Activated T-helper 17 cell treated with anti-CD3 and anti-CD28 coated beads, Interleukin-2, amount 50 U/mL, for 72 hours (primary cell): ENCODE data around the gene FXR2. TPM values are rescaled to one million over a fixed set of nuclear protein-coding genes. Genes with fewer than 3 reads are reported as not detected.

Source experiments
- ATAC-seq: fragments of 150-1000 bp; cut with Tn5 transposase; replicated peaks from 2 replicates; pipeline ENCODE4 v1.10.0; 2021; ENCODE audit warnings: mild to moderate bottlenecking, moderate library complexity
- H3K27ac Mint-ChIP-seq: one replicate; pipeline ENCODE4 v1.8.0; 2022; ENCODE audit warnings: mixed read lengths
- H3K27me3 Mint-ChIP-seq: one replicate; pipeline ENCODE4 v1.8.0; 2022; ENCODE audit warnings: mixed read lengths
- H3K36me3 Mint-ChIP-seq: one replicate; pipeline ENCODE4 v1.8.0; 2022; ENCODE audit warnings: low read depth, mild to moderate bottlenecking, mixed read lengths
- H3K4me1 Mint-ChIP-seq: one replicate; pipeline ENCODE4 v1.8.0; 2022; ENCODE audit warnings: mixed read lengths
- H3K4me3 Mint-ChIP-seq: one replicate; pipeline ENCODE4 v1.8.0; 2022; ENCODE audit warnings: mild to moderate bottlenecking, mixed read lengths
- H3K9me3 Mint-ChIP-seq: one replicate; pipeline ENCODE4 v1.8.0; 2022; ENCODE audit warnings: mixed read lengths
- total RNA-seq, 2 donors: library from RNA; stranded (reverse); gene quantifications; one replicate each; pipeline ENCODE4 v1.2.3, GENCODE V29; 2022

Gene FXR2
- total RNA-seq, 2 donors from 2014 or later = 34.4 to 37.0 TPM

DNA sequence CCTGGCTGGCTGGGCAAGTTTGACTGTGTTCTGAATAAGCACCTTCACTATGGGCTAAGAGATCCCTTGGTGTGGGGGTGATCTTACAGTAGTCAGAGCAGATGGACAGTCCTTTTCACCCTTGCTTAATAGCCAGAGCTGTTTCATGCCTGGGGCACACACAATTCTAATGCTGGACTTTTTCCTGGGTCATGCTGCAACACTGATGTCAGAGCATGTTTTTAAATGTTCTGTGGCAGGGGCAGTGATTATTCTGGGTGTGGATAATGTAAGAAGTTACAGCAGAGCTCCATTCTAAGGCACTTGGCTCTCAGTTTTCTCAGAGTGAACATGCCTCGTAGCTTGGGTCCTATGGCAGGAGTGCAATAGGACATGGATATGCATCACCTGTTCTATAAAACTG, 39.2 kb downstream of the FXR2 start:
- Mint-ChIP-seq H3K27ac (peak overlapping the region; percentile 93), H3K4me1 (peaks cover 44% of the 10 kb centered on the region), H3K36me3 (peaks cover 100% of the 10 kb centered on the region), H3K4me3 (peak overlapping the region; percentile 96), H3K9me3 (no peaks in the 10 kb centered on the region), H3K27me3 (no peaks in the 10 kb centered on the region)
- ATAC-seq = no peak

DNA sequence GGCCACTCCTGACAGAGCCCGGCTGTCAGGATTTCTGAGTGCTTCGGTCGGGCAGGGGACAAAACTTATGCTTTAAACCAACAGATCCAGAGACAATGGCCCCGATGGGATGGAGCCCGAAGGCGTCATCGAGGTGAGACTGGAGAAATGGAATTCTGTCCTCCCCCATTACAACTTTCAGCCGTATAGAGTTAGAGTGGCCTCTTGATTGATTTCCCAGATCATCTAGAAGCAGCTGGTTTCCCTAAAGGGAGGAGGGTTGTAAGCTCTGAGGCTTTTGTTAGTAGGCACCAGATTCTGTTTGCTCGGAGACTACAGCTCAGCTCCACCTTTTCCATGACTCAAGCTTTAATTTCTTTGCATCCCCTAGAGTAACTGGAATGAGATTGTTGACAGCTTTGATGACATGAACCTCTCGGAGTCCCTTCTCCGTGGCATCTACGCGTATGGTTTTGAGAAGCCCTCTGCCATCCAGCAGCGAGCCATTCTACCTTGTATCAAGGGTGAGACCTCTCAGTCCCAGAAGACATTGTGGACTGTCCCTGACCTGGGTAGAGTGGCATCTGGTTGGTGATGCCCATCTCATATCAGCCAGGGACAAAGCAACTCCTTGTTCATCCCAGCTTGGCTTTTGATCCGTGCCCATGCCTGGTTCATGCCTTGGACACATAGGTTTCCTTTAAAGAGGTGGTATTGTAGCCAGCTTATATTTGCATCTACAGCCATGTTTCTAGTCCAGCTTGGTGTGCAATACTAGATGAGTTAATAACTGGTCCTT, 40.3 kb downstream of the FXR2 start:
- no peaks in the 10 kb centered on the region for H3K27me3 Mint-ChIP-seq
- H3K36me3 Mint-ChIP-seq = peaks cover 100% of the 10 kb centered on the region
- no peaks in the 10 kb centered on the region for H3K9me3 Mint-ChIP-seq
- peaks cover 33% of the 10 kb centered on the region for H3K4me1 Mint-ChIP-seq
- peak overlapping the region; percentile 96 for H3K4me3 Mint-ChIP-seq
- ATAC-seq = no peak
- H3K27ac Mint-ChIP-seq = peak overlapping the region; percentile 93

DNA sequence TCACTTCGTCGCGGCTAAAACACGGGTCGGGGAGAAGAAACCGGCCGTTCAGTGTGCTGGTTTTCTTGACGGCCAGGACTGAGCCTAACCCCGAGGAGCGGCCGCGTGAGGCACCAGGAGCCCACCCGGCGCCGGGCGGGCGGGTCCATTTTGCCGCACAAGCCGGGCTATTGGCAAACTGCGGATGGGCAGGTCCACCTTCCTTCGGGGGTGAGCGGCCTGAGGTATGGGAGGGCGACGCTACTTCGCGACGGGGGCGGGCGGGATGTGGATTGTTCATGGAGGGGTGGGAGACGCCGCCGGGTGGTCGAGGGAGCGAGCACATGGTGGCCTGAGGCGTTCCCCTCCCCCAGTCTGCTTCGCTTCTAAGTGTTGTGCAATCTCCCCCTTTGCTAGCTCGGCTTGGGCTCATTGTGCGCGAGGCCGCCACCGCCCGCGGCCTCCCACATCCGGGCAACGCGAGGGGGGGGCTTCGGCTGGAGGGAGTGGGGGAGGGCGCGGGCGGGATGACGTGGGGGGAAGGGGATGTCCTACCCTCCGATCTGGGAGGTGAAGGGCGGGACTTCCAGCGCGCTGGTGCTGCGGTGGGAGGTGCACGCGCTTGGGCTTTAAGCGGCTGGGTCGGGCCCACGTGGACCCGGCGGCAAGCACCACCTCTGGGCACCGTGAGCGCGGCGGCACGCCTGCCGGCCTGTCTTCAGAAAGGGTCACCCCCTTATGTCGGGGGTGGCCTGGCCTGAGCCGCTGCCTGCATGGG, 41.2 kb downstream of the FXR2 start:
- Mint-ChIP-seq H3K36me3 (peaks cover 100% of the 10 kb centered on the region), H3K4me3 (peak overlapping the region; percentile 96), H3K27ac (peak overlapping the region; percentile 93), H3K27me3 (no peaks in the 10 kb centered on the region), H3K4me1 (peaks cover 28% of the 10 kb centered on the region), H3K9me3 (no peaks in the 10 kb centered on the region)
- ATAC-seq = peak; percentile 42

DNA sequence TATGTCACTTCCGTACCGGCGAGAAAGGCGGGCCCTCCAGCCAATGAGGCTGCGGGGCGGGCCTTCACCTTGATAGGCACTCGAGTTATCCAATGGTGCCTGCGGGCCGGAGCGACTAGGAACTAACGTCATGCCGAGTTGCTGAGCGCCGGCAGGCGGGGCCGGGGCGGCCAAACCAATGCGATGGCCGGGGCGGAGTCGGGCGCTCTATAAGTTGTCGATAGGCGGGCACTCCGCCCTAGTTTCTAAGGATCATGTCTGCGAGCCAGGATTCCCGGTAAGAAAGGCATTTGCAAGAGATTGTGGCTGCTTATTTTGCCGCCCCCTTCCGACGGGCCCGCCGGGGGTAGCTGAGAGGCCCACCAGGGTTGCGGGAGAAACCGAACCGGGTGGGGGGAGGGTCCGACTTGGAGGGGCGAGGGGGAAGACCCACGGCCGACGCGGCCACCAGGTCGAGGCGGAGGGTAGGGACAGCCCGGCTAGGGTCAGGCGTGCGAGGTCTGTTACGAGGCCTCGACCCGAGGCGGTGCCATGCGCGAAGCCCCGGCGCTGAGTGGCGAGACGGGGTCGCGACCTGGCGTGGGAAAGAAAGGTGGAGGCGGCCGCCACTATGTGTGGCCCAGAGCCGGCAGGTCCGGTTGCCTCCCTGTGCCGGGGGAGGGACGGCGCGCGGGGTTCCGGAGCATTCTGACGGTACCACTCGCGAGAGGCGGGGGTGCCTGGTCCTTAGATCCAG, 41.9 kb downstream of the FXR2 start:
- no peaks in the 10 kb centered on the region for H3K27me3 Mint-ChIP-seq
- peaks cover 22% of the 10 kb centered on the region for H3K4me1 Mint-ChIP-seq
- H3K36me3 Mint-ChIP-seq = peaks cover 99% of the 10 kb centered on the region
- peak overlapping the region; percentile 96 for H3K4me3 Mint-ChIP-seq
- H3K9me3 Mint-ChIP-seq = no peaks in the 10 kb centered on the region
- ATAC-seq = peak; percentile 94
- H3K27ac Mint-ChIP-seq = peak overlapping the region; percentile 97

DNA sequence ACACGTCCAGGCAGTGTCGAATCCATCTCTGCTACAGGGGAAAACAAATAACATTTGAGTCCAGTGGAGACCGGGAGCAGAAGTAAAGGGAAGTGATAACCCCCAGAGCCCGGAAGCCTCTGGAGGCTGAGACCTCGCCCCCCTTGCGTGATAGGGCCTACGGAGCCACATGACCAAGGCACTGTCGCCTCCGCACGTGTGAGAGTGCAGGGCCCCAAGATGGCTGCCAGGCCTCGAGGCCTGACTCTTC, 42.4 kb downstream of the FXR2 start:
- H3K9me3 Mint-ChIP-seq = no peaks in the 10 kb centered on the region
- H3K27ac Mint-ChIP-seq = peak overlapping the region; percentile 97
- H3K4me3 Mint-ChIP-seq = peak overlapping the region; percentile 96
- H3K4me1 Mint-ChIP-seq = peaks cover 22% of the 10 kb centered on the region
- H3K27me3 Mint-ChIP-seq = no peaks in the 10 kb centered on the region
- H3K36me3 Mint-ChIP-seq = peaks cover 99% of the 10 kb centered on the region
- ATAC-seq = no peak

DNA sequence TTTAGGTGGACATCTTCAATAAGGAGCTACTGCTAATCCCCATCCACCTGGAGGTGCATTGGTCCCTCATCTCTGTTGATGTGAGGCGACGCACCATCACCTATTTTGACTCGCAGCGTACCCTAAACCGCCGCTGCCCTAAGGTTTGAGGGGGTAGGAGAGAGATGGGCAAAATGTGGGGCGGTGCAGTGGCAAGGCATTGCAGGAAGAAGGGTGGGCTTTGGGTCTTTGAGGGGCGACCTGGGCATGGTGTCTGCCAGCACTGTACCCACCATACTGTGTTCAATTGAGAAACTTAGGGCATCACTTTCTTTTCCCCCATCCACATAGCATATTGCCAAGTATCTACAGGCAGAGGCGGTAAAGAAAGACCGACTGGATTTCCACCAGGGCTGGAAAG, 44.3 kb downstream of the FXR2 start:
- H3K4me1 Mint-ChIP-seq = peaks cover 13% of the 10 kb centered on the region
- no peaks in the 10 kb centered on the region for H3K27me3 Mint-ChIP-seq
- ATAC-seq = no peak
- no peaks in the 10 kb centered on the region for H3K9me3 Mint-ChIP-seq
- H3K4me3 Mint-ChIP-seq = no peak overlapping the region
- H3K27ac Mint-ChIP-seq = peak overlapping the region; percentile 97
- H3K36me3 Mint-ChIP-seq = peaks cover 99% of the 10 kb centered on the region

DNA sequence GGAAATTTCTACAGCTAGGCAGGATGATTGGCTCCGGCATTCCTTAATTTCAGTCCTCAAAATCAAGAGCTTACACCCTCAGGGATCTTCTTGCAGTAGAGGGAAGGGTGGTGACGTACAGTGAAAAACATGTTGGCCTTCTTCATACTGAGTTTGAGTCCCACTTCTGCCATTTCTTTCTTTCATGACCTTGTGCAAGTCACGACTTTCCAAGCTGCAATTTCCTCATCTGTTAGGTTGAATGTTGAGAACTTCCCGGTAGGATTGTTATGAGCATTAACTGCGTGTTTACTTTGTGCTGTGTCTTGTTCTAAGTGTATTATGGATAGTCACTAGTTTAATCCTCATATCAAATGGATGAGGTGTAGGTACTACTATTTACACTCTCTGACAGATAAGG, 45.1 kb downstream of the FXR2 start:
- Mint-ChIP-seq H3K9me3 (no peaks in the 10 kb centered on the region), H3K27me3 (no peaks in the 10 kb centered on the region), H3K36me3 (peaks cover 99% of the 10 kb centered on the region), H3K4me1 (peaks cover 8% of the 10 kb centered on the region), H3K27ac (peak overlapping the region; percentile 97), H3K4me3 (no peak overlapping the region)
- ATAC-seq = no peak

DNA sequence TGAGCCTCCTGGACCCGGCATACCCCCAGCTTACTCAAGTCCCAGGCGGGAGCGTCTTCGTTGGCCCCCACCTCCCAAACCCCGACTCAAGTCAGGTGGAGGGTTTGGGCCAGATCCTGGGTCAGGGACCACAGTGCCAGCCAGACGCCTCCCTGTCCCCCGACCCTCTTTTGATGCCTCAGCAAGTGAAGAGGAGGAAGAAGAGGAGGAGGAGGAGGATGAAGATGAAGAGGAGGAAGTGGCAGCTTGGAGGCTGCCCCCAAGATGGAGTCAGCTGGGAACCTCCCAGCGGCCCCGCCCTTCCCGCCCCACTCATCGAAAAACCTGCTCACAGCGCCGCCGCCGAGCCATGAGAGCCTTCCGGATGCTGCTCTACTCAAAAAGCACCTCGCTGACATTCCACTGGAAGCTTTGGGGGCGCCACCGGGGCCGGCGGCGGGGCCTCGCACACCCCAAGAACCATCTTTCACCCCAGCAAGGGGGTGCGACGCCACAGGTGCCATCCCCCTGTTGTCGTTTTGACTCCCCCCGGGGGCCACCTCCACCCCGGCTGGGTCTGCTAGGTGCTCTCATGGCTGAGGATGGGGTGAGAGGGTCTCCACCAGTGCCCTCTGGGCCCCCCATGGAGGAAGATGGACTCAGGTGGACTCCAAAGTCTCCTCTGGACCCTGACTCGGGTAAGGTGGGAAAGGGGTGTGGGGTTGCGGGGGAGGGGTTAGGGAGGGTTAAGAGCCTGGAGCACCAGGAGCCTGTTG, 51.4 kb downstream of the FXR2 start:
- Mint-ChIP-seq H3K36me3 (peaks cover 71% of the 10 kb centered on the region), H3K27me3 (no peaks in the 10 kb centered on the region), H3K27ac (peak overlapping the region; percentile 93), H3K4me3 (peak overlapping the region; percentile 91), H3K4me1 (peaks cover 20% of the 10 kb centered on the region), H3K9me3 (no peaks in the 10 kb centered on the region)
- no peak for ATAC-seq

DNA sequence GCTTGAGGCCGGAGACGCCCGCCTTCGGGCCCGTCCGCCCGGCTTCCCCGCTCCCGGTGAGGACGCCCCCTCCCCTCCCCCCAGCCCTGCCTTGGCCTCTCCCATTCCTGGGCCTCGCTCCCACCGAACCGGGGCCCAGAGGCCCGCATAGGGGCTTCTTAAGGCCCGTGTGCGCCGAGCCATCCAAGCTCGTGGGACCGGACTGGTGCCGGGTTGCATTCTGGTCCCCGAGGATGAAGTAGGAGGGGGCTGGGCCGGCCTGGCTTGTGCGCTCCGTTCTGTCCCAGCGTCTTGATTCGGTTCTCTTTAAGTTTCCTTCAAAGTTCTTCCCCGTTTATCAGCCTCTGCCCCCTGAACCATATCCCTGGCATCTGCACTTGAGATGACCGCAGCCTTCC, 52.5 kb downstream of the FXR2 start:
- peaks cover 20% of the 10 kb centered on the region for H3K4me1 Mint-ChIP-seq
- H3K27me3 Mint-ChIP-seq = no peaks in the 10 kb centered on the region
- peak overlapping the region; percentile 91 for H3K4me3 Mint-ChIP-seq
- no peaks in the 10 kb centered on the region for H3K9me3 Mint-ChIP-seq
- H3K36me3 Mint-ChIP-seq = peaks cover 61% of the 10 kb centered on the region
- no peak for ATAC-seq
- peak overlapping the region; percentile 93 for H3K27ac Mint-ChIP-seq

DNA sequence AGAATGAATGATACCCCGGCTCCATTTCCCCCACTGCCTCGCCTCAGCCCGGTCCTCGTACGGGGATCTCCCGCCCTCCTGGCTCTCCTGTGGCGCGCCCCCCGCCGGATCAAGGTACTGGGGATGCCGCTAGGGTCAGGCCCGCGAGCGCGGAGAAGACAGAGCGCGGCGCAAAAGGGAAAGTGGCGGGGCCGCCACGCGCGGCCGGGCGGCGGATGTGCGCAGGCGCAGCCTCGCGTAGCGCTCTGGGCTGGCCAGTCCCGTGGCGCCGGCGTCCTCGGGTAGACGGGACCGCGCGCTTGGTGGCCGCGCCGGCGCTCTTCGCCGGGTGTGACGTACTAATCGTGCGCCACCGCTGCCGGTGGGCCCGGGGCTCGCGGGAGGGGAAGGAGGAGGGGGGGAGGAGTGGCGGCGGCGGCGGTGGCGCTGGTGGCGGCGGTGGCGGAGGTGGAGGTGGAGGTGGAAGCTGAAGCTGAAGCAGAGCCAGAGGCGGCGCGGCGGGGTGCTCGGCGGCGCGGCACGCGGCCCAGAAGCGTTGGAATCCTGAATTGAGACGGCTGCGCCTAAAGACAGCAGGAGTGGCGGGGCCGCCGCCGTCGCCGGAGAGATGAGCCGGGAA, 53.0 kb downstream of the FXR2 start, which contains the start of gene SENP3:
SENP3 (plus strand) TSS at position 331 of the 619 bp plus-strand sequence. CDS start 1,158 bp downstream, outside the sequence.
- Mint-ChIP-seq H3K36me3 (peaks cover 56% of the 10 kb centered on the region), H3K27me3 (no peaks in the 10 kb centered on the region), H3K4me1 (peaks cover 20% of the 10 kb centered on the region), H3K27ac (peak within 1 kb of the TSS; percentile 93), H3K4me3 (peak within 1 kb of the TSS; percentile 91), H3K9me3 (no peaks in the 10 kb centered on the region)
- peak; percentile 90 for ATAC-seq

DNA sequence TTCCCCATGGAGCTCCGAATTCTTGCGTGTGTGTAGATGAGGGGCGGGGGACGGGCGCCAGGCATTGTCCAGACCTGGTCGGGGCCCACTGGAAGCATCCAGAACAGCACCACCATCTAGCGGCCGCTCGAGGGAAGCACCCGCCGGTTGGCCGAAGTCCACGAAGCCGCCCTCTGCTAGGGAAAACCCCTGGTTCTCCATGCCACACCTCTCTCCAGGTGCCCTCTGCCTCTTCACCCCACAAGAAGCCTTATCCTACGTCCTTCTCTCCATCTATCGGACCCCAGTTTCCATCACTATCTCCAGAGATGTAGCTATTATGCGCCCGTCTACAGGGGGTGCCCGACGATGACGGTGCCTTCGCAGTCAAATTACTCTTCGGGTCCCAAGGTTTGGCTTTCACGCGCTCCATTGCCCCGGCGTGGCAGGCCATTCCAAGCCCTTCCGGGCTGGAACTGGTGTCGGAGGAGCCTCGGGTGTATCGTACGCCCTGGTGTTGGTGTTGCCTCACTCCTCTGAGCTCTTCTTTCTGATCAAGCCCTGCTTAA, 53.6 kb downstream of the FXR2 start:
- H3K36me3 Mint-ChIP-seq = peaks cover 50% of the 10 kb centered on the region
- H3K9me3 Mint-ChIP-seq = no peaks in the 10 kb centered on the region
- peak overlapping the region; percentile 91 for H3K4me3 Mint-ChIP-seq
- H3K4me1 Mint-ChIP-seq = peaks cover 20% of the 10 kb centered on the region
- peak overlapping the region; percentile 86 for H3K27ac Mint-ChIP-seq
- H3K27me3 Mint-ChIP-seq = no peaks in the 10 kb centered on the region
- peak; percentile 84 for ATAC-seq

DNA sequence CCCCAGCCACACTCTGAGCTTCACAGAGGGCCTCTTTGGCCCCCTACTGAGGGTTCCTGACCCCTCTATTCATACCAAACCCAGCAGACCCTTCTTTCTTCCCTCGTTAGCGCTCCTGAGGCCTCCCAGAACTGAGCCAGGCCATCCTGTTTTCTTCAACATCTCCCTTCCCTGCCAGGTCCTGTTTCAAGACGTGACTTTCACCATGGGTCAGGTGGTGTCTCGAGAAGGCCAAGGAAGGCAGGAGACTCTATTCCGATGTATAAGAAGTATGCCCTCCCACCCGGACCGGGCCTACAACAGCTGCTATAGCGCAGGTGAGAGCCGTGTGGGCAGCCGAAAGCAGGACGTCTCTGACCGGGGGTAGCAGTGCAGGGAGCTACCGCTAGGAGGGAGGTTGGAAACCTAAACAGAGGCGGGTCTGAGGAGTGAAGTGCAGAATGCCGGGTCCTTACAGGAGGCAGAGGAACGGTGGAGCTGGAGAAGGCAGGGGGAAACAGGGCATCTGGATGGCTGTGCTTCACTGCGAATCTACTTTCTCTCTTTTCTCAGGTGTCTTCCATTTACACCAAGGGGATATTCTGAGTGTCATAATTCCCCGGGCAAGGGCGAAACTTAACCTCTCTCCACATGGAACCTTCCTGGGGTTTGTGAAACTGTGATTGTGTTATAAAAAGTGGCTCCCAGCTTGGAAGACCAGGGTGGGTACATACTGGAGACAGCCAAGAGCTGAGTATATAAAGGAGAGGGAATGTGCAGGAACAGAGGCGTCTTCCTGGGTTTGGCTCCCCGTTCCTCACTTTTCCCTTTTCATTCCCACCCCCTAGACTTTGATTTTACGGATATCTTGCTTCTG, 54.3 kb downstream of the FXR2 start:
- Mint-ChIP-seq H3K4me1 (peaks cover 24% of the 10 kb centered on the region), H3K27me3 (no peaks in the 10 kb centered on the region), H3K36me3 (peaks cover 43% of the 10 kb centered on the region), H3K27ac (peak overlapping the region; percentile 86), H3K4me3 (peak overlapping the region; percentile 91), H3K9me3 (no peaks in the 10 kb centered on the region)
- peak; percentile 45 for ATAC-seq
